ENCODE data around the gene TWNK. TPM values are rescaled to one million over a fixed set of nuclear protein-coding genes. Genes with fewer than 3 reads are reported as not detected.

Gene TWNK
- total and polyA plus RNA-seq, 2 experiments from 2014 or later, result 12.2 to 29.4 TPM

DNA sequence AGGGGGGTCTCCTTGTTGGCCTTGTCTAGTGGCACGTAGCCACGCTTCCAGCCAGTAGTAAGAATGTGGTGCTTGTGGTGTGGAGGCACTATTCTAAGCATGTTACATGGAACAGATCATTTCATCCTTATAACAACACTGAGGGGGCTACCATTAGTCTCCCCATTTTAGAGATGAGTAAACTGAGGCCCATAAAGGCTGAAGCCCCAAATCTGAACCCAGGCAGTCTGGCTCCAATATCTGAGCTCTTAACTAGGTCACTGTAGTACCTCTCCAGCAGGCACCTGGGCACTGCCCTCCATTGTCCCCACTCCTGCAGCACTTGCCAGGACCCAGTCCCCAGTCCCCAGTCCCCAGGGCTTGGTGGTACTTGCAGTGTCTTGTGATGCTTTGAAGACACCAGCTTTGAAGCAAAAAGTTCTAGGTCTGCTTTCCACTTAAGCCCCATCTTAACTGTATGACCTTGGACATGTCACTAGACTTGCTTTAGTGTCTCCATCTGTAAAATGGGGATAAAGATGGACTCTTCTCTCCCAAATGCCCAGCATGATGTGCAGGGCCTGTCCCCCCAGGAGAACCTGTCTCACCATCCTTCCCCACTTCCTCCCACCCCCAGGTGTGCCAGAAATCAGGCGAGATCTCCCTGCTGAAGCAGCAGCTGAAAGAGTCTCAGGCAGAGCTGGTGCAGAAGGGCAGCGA is 18.7 kb downstream of the TWNK start (continued):
- TF ChIP-seq, protein P1, sequence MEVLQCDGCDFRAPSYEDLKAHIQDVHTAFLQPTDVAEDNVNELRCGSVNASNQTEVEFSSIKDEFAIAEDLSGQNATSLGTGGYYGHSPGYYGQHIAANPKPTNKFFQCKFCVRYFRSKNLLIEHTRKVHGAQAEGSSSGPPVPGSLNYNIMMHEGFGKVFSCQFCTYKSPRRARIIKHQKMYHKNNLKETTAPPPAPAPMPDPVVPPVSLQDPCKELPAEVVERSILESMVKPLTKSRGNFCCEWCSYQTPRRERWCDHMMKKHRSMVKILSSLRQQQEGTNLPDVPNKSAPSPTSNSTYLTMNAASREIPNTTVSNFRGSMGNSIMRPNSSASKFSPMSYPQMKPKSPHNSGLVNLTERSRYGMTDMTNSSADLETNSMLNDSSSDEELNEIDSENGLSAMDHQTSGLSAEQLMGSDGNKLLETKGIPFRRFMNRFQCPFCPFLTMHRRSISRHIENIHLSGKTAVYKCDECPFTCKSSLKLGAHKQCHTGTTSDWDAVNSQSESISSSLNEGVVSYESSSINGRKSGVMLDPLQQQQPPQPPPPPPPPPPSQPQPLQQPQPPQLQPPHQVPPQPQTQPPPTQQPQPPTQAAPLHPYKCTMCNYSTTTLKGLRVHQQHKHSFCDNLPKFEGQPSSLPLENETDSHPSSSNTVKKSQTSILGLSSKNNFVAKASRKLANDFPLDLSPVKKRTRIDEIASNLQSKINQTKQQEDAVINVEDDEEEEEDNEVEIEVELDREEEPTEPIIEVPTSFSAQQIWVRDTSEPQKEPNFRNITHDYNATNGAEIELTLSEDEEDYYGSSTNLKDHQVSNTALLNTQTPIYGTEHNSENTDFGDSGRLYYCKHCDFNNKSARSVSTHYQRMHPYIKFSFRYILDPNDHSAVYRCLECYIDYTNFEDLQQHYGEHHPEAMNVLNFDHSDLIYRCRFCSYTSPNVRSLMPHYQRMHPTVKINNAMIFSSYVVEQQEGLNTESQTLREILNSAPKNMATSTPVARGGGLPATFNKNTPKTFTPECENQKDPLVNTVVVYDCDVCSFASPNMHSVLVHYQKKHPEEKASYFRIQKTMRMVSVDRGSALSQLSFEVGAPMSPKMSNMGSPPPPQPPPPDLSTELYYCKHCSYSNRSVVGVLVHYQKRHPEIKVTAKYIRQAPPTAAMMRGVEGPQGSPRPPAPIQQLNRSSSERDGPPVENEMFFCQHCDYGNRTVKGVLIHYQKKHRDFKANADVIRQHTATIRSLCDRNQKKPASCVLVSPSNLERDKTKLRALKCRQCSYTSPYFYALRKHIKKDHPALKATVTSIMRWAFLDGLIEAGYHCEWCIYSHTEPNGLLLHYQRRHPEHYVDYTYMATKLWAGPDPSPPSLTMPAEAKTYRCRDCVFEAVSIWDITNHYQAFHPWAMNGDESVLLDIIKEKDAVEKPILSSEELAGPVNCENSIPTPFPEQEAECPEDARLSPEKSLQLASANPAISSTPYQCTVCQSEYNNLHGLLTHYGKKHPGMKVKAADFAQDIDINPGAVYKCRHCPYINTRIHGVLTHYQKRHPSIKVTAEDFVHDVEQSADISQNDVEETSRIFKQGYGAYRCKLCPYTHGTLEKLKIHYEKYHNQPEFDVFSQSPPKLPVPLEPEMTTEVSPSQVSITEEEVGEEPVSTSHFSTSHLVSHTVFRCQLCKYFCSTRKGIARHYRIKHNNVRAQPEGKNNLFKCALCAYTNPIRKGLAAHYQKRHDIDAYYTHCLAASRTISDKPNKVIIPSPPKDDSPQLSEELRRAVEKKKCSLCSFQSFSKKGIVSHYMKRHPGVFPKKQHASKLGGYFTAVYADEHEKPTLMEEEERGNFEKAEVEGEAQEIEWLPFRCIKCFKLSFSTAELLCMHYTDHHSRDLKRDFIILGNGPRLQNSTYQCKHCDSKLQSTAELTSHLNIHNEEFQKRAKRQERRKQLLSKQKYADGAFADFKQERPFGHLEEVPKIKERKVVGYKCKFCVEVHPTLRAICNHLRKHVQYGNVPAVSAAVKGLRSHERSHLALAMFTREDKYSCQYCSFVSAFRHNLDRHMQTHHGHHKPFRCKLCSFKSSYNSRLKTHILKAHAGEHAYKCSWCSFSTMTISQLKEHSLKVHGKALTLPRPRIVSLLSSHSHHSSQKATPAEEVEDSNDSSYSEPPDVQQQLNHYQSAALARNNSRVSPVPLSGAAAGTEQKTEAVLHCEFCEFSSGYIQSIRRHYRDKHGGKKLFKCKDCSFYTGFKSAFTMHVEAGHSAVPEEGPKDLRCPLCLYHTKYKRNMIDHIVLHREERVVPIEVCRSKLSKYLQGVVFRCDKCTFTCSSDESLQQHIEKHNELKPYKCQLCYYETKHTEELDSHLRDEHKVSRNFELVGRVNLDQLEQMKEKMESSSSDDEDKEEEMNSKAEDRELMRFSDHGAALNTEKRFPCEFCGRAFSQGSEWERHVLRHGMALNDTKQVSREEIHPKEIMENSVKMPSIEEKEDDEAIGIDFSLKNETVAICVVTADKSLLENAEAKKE (CRISPR knock-in tag; IDR thresholded peaks at IDR 0.05), result no peak

DNA sequence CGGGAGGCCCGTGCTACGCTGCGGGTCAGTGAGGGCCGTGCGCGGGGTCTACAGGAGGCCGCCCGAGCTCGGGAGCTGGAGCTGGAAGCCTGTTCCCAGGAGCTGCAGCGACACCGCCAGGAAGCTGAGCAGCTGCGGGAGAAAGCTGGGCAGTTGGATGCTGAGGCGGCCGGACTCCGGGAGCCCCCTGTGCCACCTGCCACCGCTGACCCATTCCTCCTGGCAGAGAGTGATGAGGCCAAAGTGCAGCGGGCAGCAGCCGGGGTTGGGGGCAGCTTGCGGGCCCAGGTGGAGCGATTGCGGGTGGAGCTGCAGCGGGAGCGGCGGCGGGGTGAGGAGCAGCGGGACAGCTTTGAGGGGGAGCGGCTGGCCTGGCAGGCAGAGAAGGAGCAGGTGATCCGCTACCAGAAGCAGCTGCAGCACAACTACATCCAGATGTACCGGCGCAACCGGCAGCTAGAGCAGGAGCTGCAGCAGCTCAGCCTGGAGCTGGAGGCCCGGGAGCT is 19.3 kb downstream of the TWNK start:
- no peaks in the 10 kb centered on the region for H3K9me3 Mint-ChIP-seq
- H3K79me2 ChIP-seq (replicated peaks; ENCODE audit: insufficient read depth), result peaks cover 3% of the 10 kb centered on the region
- 0 out of 2 replicates have a peak, but pooled peaks cover 7% of the 10 kb centered on the region for H4K20me1 ChIP-seq (replicated peaks; ENCODE audit: insufficient read depth)
- no peak overlapping the region for H3K27ac Mint-ChIP-seq
- H3K4me2 ChIP-seq, result no peak overlapping the region
- ATAC-seq (no peak), DNase-seq (ENCODE audit: low spot score) (no peak)
- peaks cover 2% of the 10 kb centered on the region; the same call in 1 of the 2 replicates for H3K4me1 ChIP-seq (ENCODE audit: insufficient read depth)
- H3K27ac ChIP-seq (ENCODE audit: low read depth), result no peak overlapping the region
- H3K36me3 Mint-ChIP-seq (ENCODE audit: low read depth), result peaks cover 34% of the 10 kb centered on the region
- peaks cover 13% of the 10 kb centered on the region; the same call in 2 of the 3 replicates for H3K4me1 Mint-ChIP-seq
- no peak overlapping the region for H3K4me3 ChIP-seq
- H3K9me2 ChIP-seq (ENCODE audit: insufficient read depth), result no peaks in the 10 kb centered on the region
- H3K27me3 Mint-ChIP-seq (ENCODE audit: insufficient read depth, low read depth, poor library complexity), result peaks cover 8% of the 10 kb centered on the region
- no peak overlapping the region for H2AFZ ChIP-seq
- H3K4me3 Mint-ChIP-seq, result no peak overlapping the region
- no peaks in the 10 kb centered on the region for H3K27me3 ChIP-seq (ENCODE audit: insufficient read depth)
- no peaks in the 10 kb centered on the region; the same call in 1 of the 2 replicates for H3K36me3 ChIP-seq (ENCODE audit: insufficient read depth)
- TF ChIP-seq CREB1 (CRISPR knock-in tag; IDR thresholded peaks at IDR 0.05; ENCODE audit: low read depth) (no peak), EZH2phosphoT487 (IDR thresholded peaks at IDR 0.05; ENCODE audit: unreplicated experiment) (no peak), ZNF331 (CRISPR knock-in tag; IDR thresholded peaks at IDR 0.05; ENCODE audit: low read depth) (no peak)
- TF ChIP-seq, protein P2, sequence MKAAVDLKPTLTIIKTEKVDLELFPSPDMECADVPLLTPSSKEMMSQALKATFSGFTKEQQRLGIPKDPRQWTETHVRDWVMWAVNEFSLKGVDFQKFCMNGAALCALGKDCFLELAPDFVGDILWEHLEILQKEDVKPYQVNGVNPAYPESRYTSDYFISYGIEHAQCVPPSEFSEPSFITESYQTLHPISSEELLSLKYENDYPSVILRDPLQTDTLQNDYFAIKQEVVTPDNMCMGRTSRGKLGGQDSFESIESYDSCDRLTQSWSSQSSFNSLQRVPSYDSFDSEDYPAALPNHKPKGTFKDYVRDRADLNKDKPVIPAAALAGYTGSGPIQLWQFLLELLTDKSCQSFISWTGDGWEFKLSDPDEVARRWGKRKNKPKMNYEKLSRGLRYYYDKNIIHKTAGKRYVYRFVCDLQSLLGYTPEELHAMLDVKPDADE (IDR thresholded peaks at IDR 0.05), result no peak
- H3F3A ChIP-seq (replicated peaks; ENCODE audit: low read depth), result 0 out of 2 replicates have a peak, but pooled peaks cover 7% of the 10 kb centered on the region

Measured in GM23338 (cell line).